ENCODE measurements around the gene LRRC25. TPM values are rescaled to one million over a fixed set of nuclear protein-coding genes. Genes with fewer than 3 reads are reported as not detected.

The LRRC25 gene
- total and polyA plus RNA-seq, 3 donors from 2014 or later = 1.6 to 4.0 (median 3.4) TPM

DNA sequence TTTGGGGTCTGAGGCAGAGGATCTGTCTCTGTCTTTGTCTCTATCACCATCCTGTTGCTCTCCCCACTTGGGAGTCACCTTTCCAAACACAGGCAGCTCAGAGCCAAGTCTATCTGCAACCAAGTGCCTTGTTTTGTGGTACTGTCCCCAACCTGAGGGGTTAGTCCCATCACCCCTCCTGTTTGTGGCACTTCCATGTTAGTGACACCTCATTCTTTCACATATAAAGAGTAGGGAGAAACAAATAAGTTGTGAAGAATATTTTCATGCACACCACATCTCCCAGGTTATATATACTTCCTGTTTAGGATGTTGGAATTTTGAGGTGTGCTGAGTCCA lies 7.7 kb downstream of the LRRC25 start:
- Histone ChIP-seq H3K4me3 (no peak overlapping the region), H3K27me3 (no peaks in the 10 kb centered on the region), H3K4me1 (peaks cover 14% of the 10 kb centered on the region), H3K9me3 (no peaks in the 10 kb centered on the region), H3K27ac (no peak overlapping the region), H3K36me3 (ENCODE audit: low read depth, missing control alignments) (no peaks in the 10 kb centered on the region)
- intact Hi-C loops (cut with DNase I; ENCODE audit: low total_unique reads) = no loop called here
- no peak for DNase-seq
- no peak for TF ChIP-seq POLR2A (IDR thresholded peaks at IDR 0.05)

DNA sequence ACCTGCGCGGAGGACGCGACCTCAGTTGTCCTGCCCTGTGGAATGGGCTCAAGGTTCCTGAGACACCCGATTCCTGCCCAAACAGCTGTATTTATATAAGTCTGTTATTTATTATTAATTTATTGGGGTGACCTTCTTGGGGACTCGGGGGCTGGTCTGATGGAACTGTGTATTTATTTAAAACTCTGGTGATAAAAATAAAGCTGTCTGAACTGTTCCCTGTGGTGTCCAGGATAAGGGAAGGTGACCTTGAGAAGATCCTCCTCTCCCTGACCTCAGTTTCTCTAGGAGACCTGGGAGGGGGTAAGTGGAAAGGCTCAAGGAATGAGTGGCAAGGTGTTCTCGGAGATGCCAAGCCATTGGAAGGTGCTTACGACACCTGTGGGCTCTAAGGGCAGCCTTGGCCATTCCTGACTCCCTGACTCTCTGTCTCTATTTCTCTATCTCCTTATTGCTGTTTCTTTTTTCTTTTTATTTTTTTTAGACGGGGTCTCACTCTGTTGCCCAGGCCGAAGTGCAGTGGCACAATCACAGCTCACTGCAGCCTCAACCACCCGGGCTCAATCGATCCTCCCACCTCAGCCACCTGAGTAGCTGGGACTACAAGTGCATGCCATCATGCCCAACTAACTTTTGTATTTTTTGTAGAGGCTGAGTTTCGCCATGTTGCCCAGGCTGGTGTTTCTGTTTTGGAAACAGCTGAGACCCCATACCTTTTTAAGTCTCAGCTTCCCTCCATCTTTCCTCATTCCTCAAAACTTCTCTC lies 8.3 kb downstream of the LRRC25 start:
- no peak for DNase-seq
- Histone ChIP-seq H3K27me3 (no peaks in the 10 kb centered on the region), H3K4me1 (peaks cover 14% of the 10 kb centered on the region), H3K4me3 (peak overlapping the region in 1 of 2 donors; percentile 44), H3K27ac (no peak overlapping the region), H3K36me3 (ENCODE audit: low read depth, missing control alignments) (no peaks in the 10 kb centered on the region), H3K9me3 (no peaks in the 10 kb centered on the region)
- WGBS, 2 donors = 63 to 70% methylated on average over 13 of the region's 13 CpGs
- intact Hi-C loops (cut with DNase I; ENCODE audit: low total_unique reads) = no loop called here
- no peak for TF ChIP-seq POLR2A (IDR thresholded peaks at IDR 0.05)
- TF ChIP-seq, protein P1, sequence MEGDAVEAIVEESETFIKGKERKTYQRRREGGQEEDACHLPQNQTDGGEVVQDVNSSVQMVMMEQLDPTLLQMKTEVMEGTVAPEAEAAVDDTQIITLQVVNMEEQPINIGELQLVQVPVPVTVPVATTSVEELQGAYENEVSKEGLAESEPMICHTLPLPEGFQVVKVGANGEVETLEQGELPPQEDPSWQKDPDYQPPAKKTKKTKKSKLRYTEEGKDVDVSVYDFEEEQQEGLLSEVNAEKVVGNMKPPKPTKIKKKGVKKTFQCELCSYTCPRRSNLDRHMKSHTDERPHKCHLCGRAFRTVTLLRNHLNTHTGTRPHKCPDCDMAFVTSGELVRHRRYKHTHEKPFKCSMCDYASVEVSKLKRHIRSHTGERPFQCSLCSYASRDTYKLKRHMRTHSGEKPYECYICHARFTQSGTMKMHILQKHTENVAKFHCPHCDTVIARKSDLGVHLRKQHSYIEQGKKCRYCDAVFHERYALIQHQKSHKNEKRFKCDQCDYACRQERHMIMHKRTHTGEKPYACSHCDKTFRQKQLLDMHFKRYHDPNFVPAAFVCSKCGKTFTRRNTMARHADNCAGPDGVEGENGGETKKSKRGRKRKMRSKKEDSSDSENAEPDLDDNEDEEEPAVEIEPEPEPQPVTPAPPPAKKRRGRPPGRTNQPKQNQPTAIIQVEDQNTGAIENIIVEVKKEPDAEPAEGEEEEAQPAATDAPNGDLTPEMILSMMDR (IDR thresholded peaks at IDR 0.05) = no peak

DNA sequence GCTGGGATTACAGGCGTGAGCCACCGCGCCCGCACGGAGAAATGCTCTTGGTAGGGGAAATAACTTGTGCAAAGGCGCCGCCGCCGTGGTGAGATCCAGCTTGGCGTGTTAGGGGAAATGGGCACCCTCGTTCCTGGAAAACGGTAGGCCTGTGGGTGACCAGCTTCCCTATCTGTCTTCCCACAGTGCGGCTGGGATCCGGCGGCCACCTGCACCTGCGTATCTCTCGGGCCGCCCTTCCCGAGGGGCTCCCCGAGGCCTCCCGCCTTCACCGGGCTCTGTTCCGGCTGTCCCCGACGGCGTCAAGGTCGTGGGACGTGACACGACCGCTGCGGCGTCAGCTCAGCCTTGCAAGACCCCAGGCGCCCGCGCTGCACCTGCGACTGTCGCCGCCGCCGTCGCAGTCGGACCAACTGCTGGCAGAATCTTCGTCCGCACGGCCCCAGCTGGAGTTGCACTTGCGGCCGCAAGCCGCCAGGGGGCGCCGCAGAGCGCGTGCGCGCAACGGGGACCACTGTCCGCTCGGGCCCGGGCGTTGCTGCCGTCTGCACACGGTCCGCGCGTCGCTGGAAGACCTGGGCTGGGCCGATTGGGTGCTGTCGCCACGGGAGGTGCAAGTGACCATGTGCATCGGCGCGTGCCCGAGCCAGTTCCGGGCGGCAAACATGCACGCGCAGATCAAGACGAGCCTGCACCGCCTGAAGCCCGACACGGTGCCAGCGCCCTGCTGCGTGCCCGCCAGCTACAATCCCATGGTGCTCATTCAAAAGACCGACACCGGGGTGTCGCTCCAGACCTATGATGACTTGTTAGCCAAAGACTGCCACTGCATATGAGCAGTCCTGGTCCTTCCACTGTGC lies 9.1 kb downstream of the LRRC25 start:
- H3K36me3 ChIP-seq (ENCODE audit: low read depth, missing control alignments) = no peaks in the 10 kb centered on the region
- peak overlapping the region; percentile 6 to 44 for H3K4me3 ChIP-seq
- no peaks in the 10 kb centered on the region for H3K27me3 ChIP-seq
- intact Hi-C loops (cut with DNase I; ENCODE audit: low total_unique reads) = no loop called here
- TF ChIP-seq POLR2A (IDR thresholded peaks at IDR 0.05) = no peak
- TF ChIP-seq, protein P1 (IDR thresholded peaks at IDR 0.05) = peak; percentile 98 to 100 (median 99)
- peak overlapping the region in 1 of 2 donors; percentile 46 for H3K27ac ChIP-seq
- 8 to 37% methylated on average over 15 to 72 of the region's 86 CpGs for WGBS, 2 donors
- peaks cover 14% of the 10 kb centered on the region for H3K4me1 ChIP-seq
- peak; percentile 87 for DNase-seq
- H3K9me3 ChIP-seq = no peaks in the 10 kb centered on the region

DNA sequence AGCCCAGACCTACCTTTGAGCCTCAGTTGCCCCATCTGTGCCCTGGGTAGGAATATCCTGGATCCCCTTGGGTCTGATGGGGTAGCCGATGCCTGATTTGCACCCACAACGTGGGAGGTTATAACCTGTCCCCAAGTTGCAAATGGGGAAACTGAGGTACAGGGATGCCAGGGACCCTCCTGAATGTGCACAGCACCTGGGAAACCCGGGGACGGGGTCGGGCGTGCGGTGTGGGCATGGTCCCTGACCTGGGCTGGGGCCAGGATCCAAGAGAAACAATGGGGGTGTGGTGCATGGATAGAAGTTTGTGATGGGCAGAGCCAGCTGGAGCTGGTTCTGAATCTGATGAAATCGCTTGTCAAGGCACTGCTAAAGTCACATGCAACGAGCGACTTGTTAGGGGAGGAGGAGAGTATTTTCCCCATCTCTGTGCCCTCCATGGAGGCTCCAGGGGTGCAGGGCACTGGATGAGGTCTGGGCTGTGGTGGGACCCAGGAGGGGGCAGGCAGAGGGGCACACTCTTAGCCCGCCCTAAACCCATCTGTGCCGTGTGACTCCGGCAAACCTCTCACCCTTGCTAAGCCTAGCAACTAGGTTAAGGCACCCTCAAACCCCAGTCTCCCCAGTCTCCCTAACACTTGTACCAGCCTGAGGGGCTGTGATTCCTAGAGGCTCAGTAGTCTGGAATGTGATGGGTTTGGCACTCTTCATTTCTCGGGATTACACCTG lies 10.7 kb downstream of the LRRC25 start:
- H3K27me3 ChIP-seq = no peaks in the 10 kb centered on the region
- no peak for DNase-seq
- 66 to 75% methylated on average over 13 to 14 of the region's 14 CpGs for WGBS, 2 donors
- no peaks in the 10 kb centered on the region for H3K36me3 ChIP-seq (ENCODE audit: low read depth, missing control alignments)
- H3K27ac ChIP-seq = no peak overlapping the region
- no peak for TF ChIP-seq POLR2A (IDR thresholded peaks at IDR 0.05)
- TF ChIP-seq, protein P1 (IDR thresholded peaks at IDR 0.05) = no peak
- peaks cover 14% of the 10 kb centered on the region for H3K4me1 ChIP-seq
- no peaks in the 10 kb centered on the region for H3K9me3 ChIP-seq
- no peak overlapping the region for H3K4me3 ChIP-seq
- intact Hi-C loops (cut with DNase I; ENCODE audit: low total_unique reads) = no loop called here
